Measurements from ENCODE around the gene FTSJ1. TPM values are rescaled to one million over a fixed set of nuclear protein-coding genes. Genes with fewer than 3 reads are reported as not detected.

Gene FTSJ1
- total and polyA plus RNA-seq, 2 of the 4 experiments (the other 2 are of a cell fraction) = 50.8 to 59.9 TPM

DNA sequence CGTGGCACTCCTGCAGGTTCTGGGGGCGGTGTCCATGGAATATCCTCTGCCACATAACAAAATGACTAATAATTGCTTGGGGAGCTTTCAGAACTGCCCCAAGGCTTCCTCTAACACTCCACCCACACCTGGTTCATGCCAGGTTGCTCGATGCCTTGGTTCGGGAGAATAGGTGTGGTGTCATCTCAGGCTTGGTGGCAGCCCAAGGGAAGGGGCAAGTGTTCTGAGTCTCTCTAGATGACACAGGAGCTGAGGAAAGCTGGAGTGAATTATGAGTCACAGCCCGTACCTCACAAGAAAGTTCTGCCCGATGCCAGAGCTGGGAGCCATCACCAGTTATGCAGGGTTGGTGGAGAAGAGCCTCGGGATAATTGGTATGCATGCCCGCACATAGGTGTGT lies 14.7 kb downstream of the FTSJ1 start:
- no peak overlapping the region for H3K23ac ChIP-seq (ENCODE audit: low read depth, low read length)
- no peak overlapping the region for H3K9ac ChIP-seq (ENCODE audit: low read depth, low read length)
- H3K79me1 ChIP-seq (ENCODE audit: low read depth in 1 of 2, low read length in 2 of 2) = no peaks in the 10 kb centered on the region
- H3K36me3 ChIP-seq (ENCODE audit: control insufficient read depth, insufficient read depth, low read length) = peaks cover 3% of the 10 kb centered on the region; the same call in 1 of the 2 replicates
- H2BK20ac ChIP-seq (ENCODE audit: low read depth, low read length) = no peak overlapping the region
- no peak overlapping the region for H2BK120ac ChIP-seq (ENCODE audit: low read depth, low read length)
- no peak overlapping the region for H3K56ac ChIP-seq (ENCODE audit: extremely low read depth, insufficient read depth, low read length)
- no peak overlapping the region for H2AFZ ChIP-seq (replicated peaks; ENCODE audit: low read length, poor library complexity)
- no peak overlapping the region for H3K27ac ChIP-seq (ENCODE audit: insufficient read depth, low read length)
- POLR2A ChIA-PET (ENCODE audit: unreplicated experiment) = no interaction called here
- dilution Hi-C loops (cut with HindIII; ENCODE audit: low sequenced_read_pairs, unreplicated experiment) (no loop called here), in situ Hi-C loops (cut with MboI; ENCODE audit: low sequenced_read_pairs) (loop anchor here (10.0 kb wide), 1 partner anchor 406 kb away; no protein-coding TSS in a partner anchor), intact Hi-C loops (cut with micrococcal nuclease) (loop anchor here (5.0 kb wide), 2 partner anchors 463 to 653 kb away; partner anchors contain the start of gene ZNF81)
- no peak overlapping the region for H2BK5ac ChIP-seq (ENCODE audit: low read depth, low read length, poor library complexity, severe bottlenecking)
- no peak overlapping the region for H3K14ac ChIP-seq (replicated peaks; ENCODE audit: low read depth, low read length)
- BruUV-seq (replicated peaks) = no TSS peak
- H3K4me2 ChIP-seq (ENCODE audit: low read depth, low read length) = no peak overlapping the region
- H3K27me3 ChIP-seq (ENCODE audit: control insufficient read depth, insufficient read depth, low read length) = no peaks in the 10 kb centered on the region
- no peak overlapping the region for H2AK9ac ChIP-seq (replicated peaks; ENCODE audit: low read depth, low read length, poor library complexity)
- no peaks in the 10 kb centered on the region; the same call in 1 of the 2 replicates for H3K9me3 ChIP-seq (ENCODE audit: control insufficient read depth, insufficient read depth, low read length)
- H3K4me3 ChIP-seq (ENCODE audit: insufficient read depth, low read depth, low read length) = no peak overlapping the region
- TF ChIP-seq CHD1 (IDR thresholded peaks at IDR 0.05; ENCODE audit: low read depth, low read length) = no peak
- TF ChIP-seq, protein P1, sequence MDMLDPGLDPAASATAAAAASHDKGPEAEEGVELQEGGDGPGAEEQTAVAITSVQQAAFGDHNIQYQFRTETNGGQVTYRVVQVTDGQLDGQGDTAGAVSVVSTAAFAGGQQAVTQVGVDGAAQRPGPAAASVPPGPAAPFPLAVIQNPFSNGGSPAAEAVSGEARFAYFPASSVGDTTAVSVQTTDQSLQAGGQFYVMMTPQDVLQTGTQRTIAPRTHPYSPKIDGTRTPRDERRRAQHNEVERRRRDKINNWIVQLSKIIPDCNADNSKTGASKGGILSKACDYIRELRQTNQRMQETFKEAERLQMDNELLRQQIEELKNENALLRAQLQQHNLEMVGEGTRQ (IDR thresholded peaks at IDR 0.05; ENCODE audit: low read depth, low read length) = no peak
- TF ChIP-seq, protein P2, sequence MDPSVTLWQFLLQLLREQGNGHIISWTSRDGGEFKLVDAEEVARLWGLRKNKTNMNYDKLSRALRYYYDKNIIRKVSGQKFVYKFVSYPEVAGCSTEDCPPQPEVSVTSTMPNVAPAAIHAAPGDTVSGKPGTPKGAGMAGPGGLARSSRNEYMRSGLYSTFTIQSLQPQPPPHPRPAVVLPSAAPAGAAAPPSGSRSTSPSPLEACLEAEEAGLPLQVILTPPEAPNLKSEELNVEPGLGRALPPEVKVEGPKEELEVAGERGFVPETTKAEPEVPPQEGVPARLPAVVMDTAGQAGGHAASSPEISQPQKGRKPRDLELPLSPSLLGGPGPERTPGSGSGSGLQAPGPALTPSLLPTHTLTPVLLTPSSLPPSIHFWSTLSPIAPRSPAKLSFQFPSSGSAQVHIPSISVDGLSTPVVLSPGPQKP (IDR thresholded peaks at IDR 0.05; ENCODE audit: borderline replicate concordance, low read depth, low read length) = no peak
- TF ChIP-seq RCOR1 (IDR thresholded peaks at IDR 0.05; ENCODE audit: insufficient replicate concordance, low read length) = no peak
- no peak for TF ChIP-seq MAFK (IDR thresholded peaks at IDR 0.05; ENCODE audit: low read depth, low read length)
- TF ChIP-seq, protein P3, sequence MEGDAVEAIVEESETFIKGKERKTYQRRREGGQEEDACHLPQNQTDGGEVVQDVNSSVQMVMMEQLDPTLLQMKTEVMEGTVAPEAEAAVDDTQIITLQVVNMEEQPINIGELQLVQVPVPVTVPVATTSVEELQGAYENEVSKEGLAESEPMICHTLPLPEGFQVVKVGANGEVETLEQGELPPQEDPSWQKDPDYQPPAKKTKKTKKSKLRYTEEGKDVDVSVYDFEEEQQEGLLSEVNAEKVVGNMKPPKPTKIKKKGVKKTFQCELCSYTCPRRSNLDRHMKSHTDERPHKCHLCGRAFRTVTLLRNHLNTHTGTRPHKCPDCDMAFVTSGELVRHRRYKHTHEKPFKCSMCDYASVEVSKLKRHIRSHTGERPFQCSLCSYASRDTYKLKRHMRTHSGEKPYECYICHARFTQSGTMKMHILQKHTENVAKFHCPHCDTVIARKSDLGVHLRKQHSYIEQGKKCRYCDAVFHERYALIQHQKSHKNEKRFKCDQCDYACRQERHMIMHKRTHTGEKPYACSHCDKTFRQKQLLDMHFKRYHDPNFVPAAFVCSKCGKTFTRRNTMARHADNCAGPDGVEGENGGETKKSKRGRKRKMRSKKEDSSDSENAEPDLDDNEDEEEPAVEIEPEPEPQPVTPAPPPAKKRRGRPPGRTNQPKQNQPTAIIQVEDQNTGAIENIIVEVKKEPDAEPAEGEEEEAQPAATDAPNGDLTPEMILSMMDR (conservative IDR thresholded peaks at IDR 0.05; ENCODE audit: low read depth, low read length) = no peak
- TF ChIP-seq FOS (IDR thresholded peaks at IDR 0.05; ENCODE audit: low read depth, low read length) = no peak
- no peak for TF ChIP-seq BHLHE40 (IDR thresholded peaks at IDR 0.05; ENCODE audit: low read depth, low read length)
- no peak for TF ChIP-seq POLR2A (IDR thresholded peaks at IDR 0.05; ENCODE audit: low read depth, low read length)
- no peak for TF ChIP-seq NFE2L2 (IDR thresholded peaks at IDR 0.05; ENCODE audit: low read depth, low read length)
- TF ChIP-seq SMC3 (IDR thresholded peaks at IDR 0.05; ENCODE audit: low read depth, low read length) = no peak
- no peak for TF ChIP-seq RAD21 (IDR thresholded peaks at IDR 0.05; ENCODE audit: low read length)
- TF ChIP-seq RFX5 (IDR thresholded peaks at IDR 0.05; ENCODE audit: low read depth, low read length) = no peak
- TF ChIP-seq CEBPB (IDR thresholded peaks at IDR 0.05; ENCODE audit: low read depth, low read length) = no peak
- TF ChIP-seq MAZ (IDR thresholded peaks at IDR 0.05; ENCODE audit: borderline replicate concordance, low read depth, low read length) = no peak
- TF ChIP-seq MXI1 (IDR thresholded peaks at IDR 0.05; ENCODE audit: borderline replicate concordance, low read depth, low read length) = no peak
- no peak overlapping the region for H2AK5ac ChIP-seq (ENCODE audit: low read depth, low read length)
- no peak overlapping the region for H3K18ac ChIP-seq (ENCODE audit: low read depth, low read length)
- no peak for ATAC-seq (ENCODE audit: low read depth)
- H4K91ac ChIP-seq (ENCODE audit: insufficient read depth, low read depth, low read length) = no peak overlapping the region
- peaks cover 5% of the 10 kb centered on the region for H3K4me1 ChIP-seq (ENCODE audit: control insufficient read depth, insufficient read depth, low read length)
- H4K8ac ChIP-seq (ENCODE audit: low read depth in 2 of 2, low read length in 2 of 2) = no peak overlapping the region
- CTCF ChIA-PET = no interaction called here
- H2BK15ac ChIP-seq (ENCODE audit: low read depth, low read length) = no peak overlapping the region
- WGBS, 2 experiments (ENCODE audit: extremely low coverage in 2 of 2, insufficient read length in 1 of 2) = 92% methylated on average over 2 of the region's 8 CpGs; no CpG with 5 or more reads in 1 of the 2 experiments
- no peak for DNase-seq
- no peak overlapping the region for H4K5ac ChIP-seq (ENCODE audit: low read depth, low read length)
- no peaks in the 10 kb centered on the region for H4K20me1 ChIP-seq (ENCODE audit: insufficient read depth, low read length)
- H3K4ac ChIP-seq (ENCODE audit: low read depth, low read length) = no peak overlapping the region
- peaks cover 11% of the 10 kb centered on the region for H3K9me1 ChIP-seq (ENCODE audit: insufficient read depth, low read length)
